Thoracic aorta (tissue), 2 donors: Measurements from ENCODE around the gene RFXANK. TPM values are rescaled to one million over a fixed set of nuclear protein-coding genes. Genes with fewer than 3 reads are reported as not detected.

ENCODE experiments used
- ATAC-seq: fragments of 150-250 bp; one replicate; pipeline ENCODE4 v1.8.0; 2017; ENCODE audit warnings: low read depth; ENCODE audit not compliant: insufficient number of reproducible peaks, low FRiP score
- DNase-seq: peaks from one replicate; pipeline ENCODE4 v3.0.0-alpha.2; 2020; ENCODE audit warnings: low spot score
- H3K27ac ChIP-seq, 2 donors: fragments of 200-600 bp; sonication (generic); 1 replicate in 1 of 2; 2 replicates in 1 of 2; pipeline ENCODE4 v1.5.1; 2016; ENCODE audit warnings: mild to moderate bottlenecking in 2 of 2, moderate library complexity in 2 of 2
- H3K27me3 ChIP-seq: fragments of 200-600 bp; sonication (generic); replicated peaks from 2 replicates; pipeline ENCODE4 v1.6.0; 2016; ENCODE audit warnings: mild to moderate bottlenecking; ENCODE audit not compliant: insufficient read depth
- H3K36me3 ChIP-seq: fragments of 200-600 bp; sonication (generic); one replicate; pipeline ENCODE4 v1.5.1; 2016
- H3K4me1 ChIP-seq, 2 donors: fragments of 200-600 bp; sonication (generic); 1 replicate in 1 of 2; 2 replicates in 1 of 2; pipeline versions ENCODE4 v1.5.1 to v1.6.0; 2016; ENCODE audit warnings: low read depth in 2 of 2, mild to moderate bottlenecking in 1 of 2; ENCODE audit not compliant: control insufficient read depth in 1 of 2
- H3K4me3 ChIP-seq: fragments of 200-600 bp; sonication (generic); 2 replicates; pipeline ENCODE4 v1.5.1; 2016; ENCODE audit warnings: mild to moderate bottlenecking
- H3K9me3 ChIP-seq: fragments of 200-600 bp; sonication (generic); 2 replicates; pipeline ENCODE4 v1.5.1; 2016
- total RNA-seq, 2 donors: library from RNA; depleted of rRNA; stranded (reverse); fragments of >200 nt; gene quantifications; one replicate each; pipeline versions ENCODE4 v1.1.0 to v1.2.3, GENCODE V29; 2016
- TF ChIP-seq, protein P1 (sequence below): fragments of 200-600 bp; sonication (generic); IDR thresholded peaks from one replicate; pipeline ENCODE4 v1.5.1; 2019; ENCODE audit warnings: antibody characterized with exemption

RFXANK gene
- total RNA-seq, 2 donors from 2014 or later = 17.6 to 23.2 TPM

DNA sequence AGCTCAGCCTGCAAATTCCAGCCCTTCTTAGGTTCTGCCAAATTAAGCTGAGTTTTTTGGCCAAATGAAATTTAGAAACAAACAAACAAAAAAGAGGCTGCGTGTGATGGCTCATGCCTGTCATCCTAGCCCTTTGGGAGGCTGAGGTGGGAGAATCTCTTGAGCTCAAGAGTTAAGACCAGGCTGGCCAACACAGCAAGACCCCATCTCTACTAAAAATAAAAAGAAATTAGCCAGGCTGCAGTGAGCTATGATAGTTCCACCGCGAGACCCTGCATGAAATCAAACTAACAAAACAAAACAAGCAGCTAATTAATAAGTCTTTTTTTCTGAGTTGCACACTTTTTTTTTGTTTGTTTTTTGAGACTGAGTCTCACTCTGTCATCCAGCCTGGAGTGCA is 37.6 kb downstream of the RFXANK start:
- TF ChIP-seq, protein P1, sequence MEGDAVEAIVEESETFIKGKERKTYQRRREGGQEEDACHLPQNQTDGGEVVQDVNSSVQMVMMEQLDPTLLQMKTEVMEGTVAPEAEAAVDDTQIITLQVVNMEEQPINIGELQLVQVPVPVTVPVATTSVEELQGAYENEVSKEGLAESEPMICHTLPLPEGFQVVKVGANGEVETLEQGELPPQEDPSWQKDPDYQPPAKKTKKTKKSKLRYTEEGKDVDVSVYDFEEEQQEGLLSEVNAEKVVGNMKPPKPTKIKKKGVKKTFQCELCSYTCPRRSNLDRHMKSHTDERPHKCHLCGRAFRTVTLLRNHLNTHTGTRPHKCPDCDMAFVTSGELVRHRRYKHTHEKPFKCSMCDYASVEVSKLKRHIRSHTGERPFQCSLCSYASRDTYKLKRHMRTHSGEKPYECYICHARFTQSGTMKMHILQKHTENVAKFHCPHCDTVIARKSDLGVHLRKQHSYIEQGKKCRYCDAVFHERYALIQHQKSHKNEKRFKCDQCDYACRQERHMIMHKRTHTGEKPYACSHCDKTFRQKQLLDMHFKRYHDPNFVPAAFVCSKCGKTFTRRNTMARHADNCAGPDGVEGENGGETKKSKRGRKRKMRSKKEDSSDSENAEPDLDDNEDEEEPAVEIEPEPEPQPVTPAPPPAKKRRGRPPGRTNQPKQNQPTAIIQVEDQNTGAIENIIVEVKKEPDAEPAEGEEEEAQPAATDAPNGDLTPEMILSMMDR = no peak
- ATAC-seq (no peak), DNase-seq (no peak)
- Histone ChIP-seq H3K36me3 (no peaks in the 10 kb centered on the region), H3K4me1 (peaks cover 0 to 7% of the 10 kb centered on the region in 2 donors), H3K27me3 (no peaks in the 10 kb centered on the region), H3K4me3 (no peak overlapping the region), H3K27ac (no peak overlapping the region), H3K9me3 (peaks cover 11% of the 10 kb centered on the region)

DNA sequence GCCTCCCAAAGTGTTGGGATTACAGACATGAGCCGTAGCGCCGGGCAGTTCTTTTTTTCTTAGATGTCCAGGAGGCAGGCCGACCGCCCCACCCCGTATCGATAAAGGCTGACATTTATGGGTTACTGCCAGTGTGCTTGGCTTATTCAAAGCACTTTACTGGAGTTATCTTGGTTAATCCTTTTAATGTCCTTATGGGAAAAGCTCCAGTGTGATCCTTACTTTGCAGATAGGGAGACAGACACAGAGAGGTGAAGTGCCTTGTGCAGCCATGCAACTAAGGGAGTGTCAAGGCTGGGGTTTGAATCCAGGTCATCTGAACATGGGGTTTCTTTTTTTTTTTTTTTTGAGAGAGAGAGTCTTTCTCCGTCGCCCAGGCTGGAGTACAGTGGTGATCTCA is 38.9 kb downstream of the RFXANK start:
- H3K4me3 ChIP-seq = no peak overlapping the region
- H3K36me3 ChIP-seq = no peaks in the 10 kb centered on the region
- no peak overlapping the region for H3K27ac ChIP-seq
- no peaks in the 10 kb centered on the region for H3K4me1 ChIP-seq
- DNase-seq = no peak
- ATAC-seq = no peak
- TF ChIP-seq, protein P1 = no peak
- peaks cover 13% of the 10 kb centered on the region for H3K9me3 ChIP-seq
- no peaks in the 10 kb centered on the region for H3K27me3 ChIP-seq

DNA sequence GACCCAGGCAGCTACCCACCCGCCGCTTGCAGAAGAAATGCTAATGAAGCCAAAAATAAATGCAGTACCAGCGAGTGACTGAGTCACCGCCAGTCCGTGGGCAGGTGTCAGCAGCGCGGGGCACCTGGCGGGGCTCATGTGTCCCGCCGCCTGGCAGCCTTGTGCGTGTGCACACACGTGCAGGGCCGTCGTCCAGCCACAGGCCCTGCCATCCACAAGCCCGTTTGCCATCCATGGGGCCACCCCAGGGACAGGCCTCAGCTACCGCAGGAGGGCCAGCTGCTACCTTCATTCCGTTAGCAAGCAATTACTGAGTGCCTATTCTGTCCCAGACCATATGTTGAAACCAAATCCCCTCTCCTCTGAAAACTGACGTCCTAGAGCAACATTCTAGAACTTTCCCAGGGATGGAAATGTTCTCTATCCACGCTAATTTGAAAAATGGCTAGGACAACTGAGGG is 40.2 kb downstream of the RFXANK start:
- Histone ChIP-seq H3K27me3 (no peaks in the 10 kb centered on the region), H3K36me3 (no peaks in the 10 kb centered on the region), H3K9me3 (peaks cover 13% of the 10 kb centered on the region), H3K4me1 (no peaks in the 10 kb centered on the region), H3K27ac (no peak overlapping the region), H3K4me3 (no peak overlapping the region)
- DNase-seq (no peak), ATAC-seq (no peak)
- TF ChIP-seq, protein P1 = no peak

DNA sequence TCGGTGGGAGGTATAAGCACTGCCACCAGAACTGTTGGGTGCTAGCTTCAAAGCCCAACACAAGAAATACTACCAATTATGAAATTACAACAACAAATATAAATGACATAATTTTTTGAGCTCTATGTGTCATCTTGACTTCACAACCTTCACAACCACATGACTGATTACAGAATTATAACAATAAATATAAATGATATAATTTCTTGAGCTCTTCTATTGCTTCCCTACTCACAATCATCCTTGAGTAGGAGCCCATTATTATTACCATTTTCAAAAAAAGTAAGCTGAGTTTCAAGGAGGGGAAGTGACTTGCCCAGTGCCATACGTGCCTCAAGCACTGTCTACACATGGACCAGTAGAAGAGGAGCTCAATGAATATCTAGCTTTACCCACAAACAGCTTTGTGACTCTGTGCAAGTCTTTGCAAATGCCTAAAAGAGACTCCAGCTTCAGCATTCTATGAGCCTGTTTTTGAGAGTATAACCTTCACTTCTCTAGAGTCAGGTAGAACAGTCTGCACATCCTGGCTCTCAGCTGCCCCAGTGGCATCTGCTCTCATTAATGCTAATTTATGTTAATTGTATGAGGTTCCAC is 42.3 kb downstream of the RFXANK start:
- H3K9me3 ChIP-seq = peaks cover 13% of the 10 kb centered on the region
- no peak for ATAC-seq
- no peak overlapping the region for H3K27ac ChIP-seq
- no peaks in the 10 kb centered on the region for H3K4me1 ChIP-seq
- no peaks in the 10 kb centered on the region for H3K36me3 ChIP-seq
- H3K27me3 ChIP-seq = no peaks in the 10 kb centered on the region
- no peak overlapping the region for H3K4me3 ChIP-seq
- no peak for DNase-seq
- TF ChIP-seq, protein P1 = no peak

DNA sequence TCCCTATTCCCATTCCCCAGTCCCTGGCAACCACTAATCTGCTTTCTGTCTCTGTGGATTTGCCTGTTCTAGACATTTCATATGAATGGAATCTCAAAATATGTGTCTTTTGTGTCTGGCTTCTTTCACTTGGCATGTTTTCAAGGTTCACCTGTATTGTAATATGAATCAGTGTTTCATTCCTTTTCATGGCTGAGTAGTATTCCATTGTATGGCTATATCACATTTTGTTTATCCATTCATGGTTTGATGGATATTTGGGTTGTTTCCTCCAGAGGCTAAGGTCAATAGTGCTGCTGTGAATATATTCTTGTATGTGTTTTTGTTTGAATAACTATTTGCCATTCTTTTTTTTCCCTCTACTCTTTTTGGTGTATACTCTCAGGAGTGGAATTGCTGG is 44.1 kb downstream of the RFXANK start:
- Histone ChIP-seq H3K4me1 (no peaks in the 10 kb centered on the region), H3K36me3 (no peaks in the 10 kb centered on the region), H3K27me3 (no peaks in the 10 kb centered on the region), H3K9me3 (peaks cover 13% of the 10 kb centered on the region), H3K27ac (no peak overlapping the region), H3K4me3 (no peak overlapping the region)
- TF ChIP-seq, protein P1 = no peak
- DNase-seq = no peak
- no peak for ATAC-seq
